DOHH2 (cell line): ENCODE results near the gene DMRTA2.

ENCODE experiments used
- H3F3A ChIP-seq: fragments of 200-600 bp; sonication (generic), shearing (Covaris generic); 2 replicates; pipeline ENCODE4 v1.6.0; 2016; ENCODE audit warnings: antibody characterized with exemption, mild to moderate bottlenecking; ENCODE audit not compliant: control insufficient read depth, insufficient read depth
- H3K27ac ChIP-seq: fragments of 200-600 bp; sonication (generic); 2 replicates; pipeline ENCODE4 v1.5.1; 2014; ENCODE audit warnings: low read depth, mild to moderate bottlenecking, low read length, moderate library complexity
- H3K27me3 ChIP-seq: fragments of 200-600 bp; sonication (generic); 2 replicates; pipeline ENCODE4 v1.6.1; 2014; ENCODE audit warnings: mild to moderate bottlenecking, low read length, mixed read lengths; ENCODE audit not compliant: control insufficient read depth
- H3K36me3 ChIP-seq: fragments of 200-600 bp; sonication (generic); 2 replicates; pipeline ENCODE4 v1.6.1; 2014; ENCODE audit warnings: mild to moderate bottlenecking, low read length, moderate library complexity, mixed read lengths; ENCODE audit not compliant: control insufficient read depth
- H3K4me1 ChIP-seq: fragments of 200-600 bp; sonication (generic); 2 replicates; pipeline ENCODE4 v1.6.1; 2014; ENCODE audit warnings: mild to moderate bottlenecking, low read length, mixed read lengths; ENCODE audit not compliant: control insufficient read depth
- H3K4me2 ChIP-seq: fragments of 200-600 bp; sonication (generic); 2 replicates; pipeline ENCODE4 v1.6.0; 2014; ENCODE audit warnings: mild to moderate bottlenecking, low read length, moderate library complexity
- H3K4me3 ChIP-seq: fragments of 200-600 bp; sonication (generic); 2 replicates; pipeline ENCODE4 v1.5.1; 2014; ENCODE audit warnings: mild to moderate bottlenecking, low read length, mixed read lengths
- H3K79me2 ChIP-seq: fragments of 200-600 bp; sonication (generic); 2 replicates; pipeline ENCODE4 v1.6.1; 2014; ENCODE audit warnings: mild to moderate bottlenecking, low read length, mixed read lengths; ENCODE audit not compliant: control insufficient read depth
- H3K9me2 ChIP-seq: fragments of 200-600 bp; sonication (generic); replicated peaks from 2 replicates; pipeline ENCODE4 v1.6.1; 2014; ENCODE audit warnings: mild to moderate bottlenecking, low read length, mixed read lengths; ENCODE audit not compliant: control insufficient read depth
- H3K9me3 ChIP-seq: fragments of 200-600 bp; sonication (generic); 2 replicates; pipeline ENCODE4 v1.6.1; 2014; ENCODE audit warnings: antibody characterized with exemption, low read length, mixed read lengths; ENCODE audit not compliant: control insufficient read depth, insufficient read depth
- H4K20me1 ChIP-seq: fragments of 200-600 bp; sonication (generic); 2 replicates; pipeline ENCODE4 v1.6.0; 2014; ENCODE audit warnings: low read depth, mild to moderate bottlenecking, antibody characterized with exemption, low read length, moderate library complexity; ENCODE audit not compliant: control insufficient read depth, insufficient read depth
- CTCF ChIP-seq: fragments of 200-600 bp; sonication (generic); IDR thresholded peaks from one replicate; pipeline ENCODE4 v1.5.1; 2014; ENCODE audit warnings: antibody characterized with exemption, mild to moderate bottlenecking, low read depth, low read length; ENCODE audit not compliant: poor library complexity, severe bottlenecking
- EZH2phosphoT487 ChIP-seq: fragments of 200-600 bp; sonication (generic); IDR thresholded peaks from 2 replicates; pipeline ENCODE4 v1.6.1; 2017; ENCODE audit warnings: borderline replicate concordance, mild to moderate bottlenecking, antibody characterized with exemption, low read length, moderate library complexity, mixed read lengths

DMRTA2 gene

GRCh38 chr1:50427818-50428779, 4.9 kb upstream of the DMRTA2 start:
- no peaks in the 10 kb centered on the region for H3K9me2 ChIP-seq
- TF ChIP-seq CTCF (no peak), EZH2phosphoT487 (no peak)
- H3K79me2 ChIP-seq, result no peaks in the 10 kb centered on the region
- H3K27me3 ChIP-seq, result peaks cover 29% of the 10 kb centered on the region
- H3K4me3 ChIP-seq, result no peak overlapping the region
- H3K4me2 ChIP-seq, result no peak overlapping the region
- H3K9me3 ChIP-seq, result no peaks in the 10 kb centered on the region
- no peaks in the 10 kb centered on the region for H3K36me3 ChIP-seq
- H4K20me1 ChIP-seq, result no peaks in the 10 kb centered on the region
- H3K27ac ChIP-seq, result no peak overlapping the region
- H3K4me1 ChIP-seq, result no peaks in the 10 kb centered on the region
- no peaks in the 10 kb centered on the region for H3F3A ChIP-seq

GRCh38 chr1:50427086-50427817, 4.0 kb upstream of the DMRTA2 start:
- no peaks in the 10 kb centered on the region for H3K4me1 ChIP-seq
- H3K4me3 ChIP-seq, result no peak overlapping the region
- no peaks in the 10 kb centered on the region for H3K79me2 ChIP-seq
- H3K9me2 ChIP-seq, result no peaks in the 10 kb centered on the region
- no peak overlapping the region for H3K27ac ChIP-seq
- no peaks in the 10 kb centered on the region for H3F3A ChIP-seq
- no peaks in the 10 kb centered on the region for H3K9me3 ChIP-seq
- H3K4me2 ChIP-seq, result no peak overlapping the region
- no peak for TF ChIP-seq CTCF
- no peak for TF ChIP-seq EZH2phosphoT487
- peaks cover 29% of the 10 kb centered on the region for H3K27me3 ChIP-seq
- no peaks in the 10 kb centered on the region for H4K20me1 ChIP-seq
- no peaks in the 10 kb centered on the region for H3K36me3 ChIP-seq

- no peaks in the 10 kb centered on the region for H3K79me2 ChIP-seq
- H3K9me3 ChIP-seq, result no peaks in the 10 kb centered on the region
- no peaks in the 10 kb centered on the region for H3K36me3 ChIP-seq
- no peaks in the 10 kb centered on the region for H3K9me2 ChIP-seq
- H4K20me1 ChIP-seq, result no peaks in the 10 kb centered on the region
- TF ChIP-seq EZH2phosphoT487 (no peak), CTCF (no peak)
- no peaks in the 10 kb centered on the region for H3F3A ChIP-seq
- H3K4me3 ChIP-seq, result no peak overlapping the region
- H3K27ac ChIP-seq, result no peak overlapping the region
- peaks cover 25% of the 10 kb centered on the region for H3K27me3 ChIP-seq
- no peaks in the 10 kb centered on the region for H3K4me1 ChIP-seq
- H3K4me2 ChIP-seq, result no peak overlapping the region
Measured at GRCh38 chr1:50426702-50427085, 3.5 kb upstream of the DMRTA2 start.
